GM18868 (cell line): ENCODE measurements around the gene LIM2.
A peak's percentile ranks its signal among the peaks of the same experiment; 100 is the strongest.
"Not testable (repeated sequence)": the region's sequence is repeated elsewhere in the genome, so short reads cannot be mapped to it uniquely, and the experiment has no call there.

Experiments
- ATAC-seq: cut with Tn5 transposase; IDR thresholded peaks from one replicate; pipeline ENCODE4 v1.9.1; 2021; ENCODE audit warnings: mild to moderate bottlenecking, moderate library complexity; ENCODE audit not compliant: unreplicated experiment

The LIM2 gene

GRCh38 chr19:51387924-51388389 lies at the start of gene LIM2:
TSS of gene LIM2 (minus strand) at chr19:51387974. CDS start at chr19:51387443, 531 bp downstream.
- no peak for ATAC-seq

- ATAC-seq: no peak
Measured at GRCh38 chr19:51434456-51434855, 46.7 kb upstream of the LIM2 start.

GRCh38 chr19:51433043-51433442 lies 45.3 kb upstream of the LIM2 start:
- no peak for ATAC-seq

- ATAC-seq: no peak
Measured at GRCh38 chr19:51431124-51431523, 43.4 kb upstream of the LIM2 start.

- ATAC-seq: no peak
Measured at GRCh38 chr19:51430221-51430620, 42.4 kb upstream of the LIM2 start.

- ATAC-seq: no peak
Measured at GRCh38 chr19:51427201-51427600, 39.4 kb upstream of the LIM2 start.

GRCh38 chr19:51422053-51422448 lies 34.3 kb upstream of the LIM2 start:
- no peak for ATAC-seq

GRCh38 chr19:51421229-51422052 lies 33.7 kb upstream of the LIM2 start:
- ATAC-seq: no peak

- not testable (repeated sequence) for ATAC-seq
Measured at GRCh38 chr19:51420511-51420910, 32.7 kb upstream of the LIM2 start.

GRCh38 chr19:51418707-51419106 lies 30.9 kb upstream of the LIM2 start:
- no peak for ATAC-seq

- ATAC-seq: peak; percentile 52
Measured at GRCh38 chr19:51417810-51418157, 30.0 kb upstream of the LIM2 start.

GRCh38 chr19:51417107-51417809 lies 29.5 kb upstream of the LIM2 start, which contains the start of gene SIGLEC10:
TSS of gene SIGLEC10 (minus strand) at chr19:51417642. CDS start at chr19:51417581, 61 bp downstream.
- ATAC-seq: peak; percentile 61

GRCh38 chr19:51416422-51416821 lies 28.6 kb upstream of the LIM2 start:
- ATAC-seq: not testable (repeated sequence)

GRCh38 chr19:51415187-51415586 lies 27.4 kb upstream of the LIM2 start:
- no peak for ATAC-seq

GRCh38 chr19:51410950-51411748 lies 23.4 kb upstream of the LIM2 start:
- no peak for ATAC-seq

GRCh38 chr19:51407511-51408131 lies 19.8 kb upstream of the LIM2 start:
- no peak for ATAC-seq

GRCh38 chr19:51402117-51402516 lies 14.3 kb upstream of the LIM2 start:
- ATAC-seq: no peak

- ATAC-seq: not testable (repeated sequence)
Measured at GRCh38 chr19:51399936-51400335, 12.2 kb upstream of the LIM2 start.

GRCh38 chr19:51399231-51399630 lies 11.5 kb upstream of the LIM2 start:
- no peak for ATAC-seq

- no peak for ATAC-seq
Measured at GRCh38 chr19:51398096-51398704, 10.4 kb upstream of the LIM2 start.
